GM18870 (cell line): Measurements from ENCODE around the gene TIMM23.
"Not testable (repeated sequence)": the region's sequence is repeated elsewhere in the genome, so short reads cannot be mapped to it uniquely, and the experiment has no call there.

ENCODE experiments used
- ATAC-seq: cut with Tn5 transposase; IDR thresholded peaks from one replicate; pipeline ENCODE4 v1.9.1; 2021; ENCODE audit warnings: moderate library complexity; ENCODE audit not compliant: unreplicated experiment

TIMM23 gene

GRCh38 chr10:46020344-46020657 lies 48.0 kb downstream of the TIMM23 start:
- no peak for ATAC-seq

- peak; percentile 64 for ATAC-seq
These were observed 50.9 kb downstream of the TIMM23 start for GRCh38 chr10:46022978-46023702.

- ATAC-seq, result no peak
These were observed 52.7 kb downstream of the TIMM23 start for GRCh38 chr10:46024948-46025347.

GRCh38 chr10:46025406-46025805 lies 53.1 kb downstream of the TIMM23 start:
- ATAC-seq, result no peak

- no peak for ATAC-seq
These were observed 53.8 kb downstream of the TIMM23 start for GRCh38 chr10:46026106-46026505.

GRCh38 chr10:46028584-46029460 lies 56.5 kb downstream of the TIMM23 start:
- peak; percentile 63 for ATAC-seq

GRCh38 chr10:46029461-46030030 lies 57.3 kb downstream of the TIMM23 start:
- no peak for ATAC-seq

- ATAC-seq, result peak; percentile 92
These were observed 58.0 kb downstream of the TIMM23 start, which contains the start of gene NCOA4 for GRCh38 chr10:46030091-46030937. NCOA4 (minus strand) TSS chr10:46030623; CDS start chr10:46016680, 13,943 bp downstream.

GRCh38 chr10:46031648-46032532 lies 59.6 kb downstream of the TIMM23 start:
- no peak for ATAC-seq

- no peak for ATAC-seq
These were observed 61.3 kb downstream of the TIMM23 start for GRCh38 chr10:46033602-46034011.

GRCh38 chr10:46035923-46036849 lies 63.9 kb downstream of the TIMM23 start:
- ATAC-seq, result no peak

GRCh38 chr10:46037107-46037825 lies 65.0 kb downstream of the TIMM23 start:
- no peak for ATAC-seq

GRCh38 chr10:46040004-46040403 lies 67.7 kb downstream of the TIMM23 start:
- no peak for ATAC-seq

- no peak for ATAC-seq
These were observed 70.2 kb downstream of the TIMM23 start for GRCh38 chr10:46042527-46042926.

GRCh38 chr10:46046261-46046660 lies 74.0 kb downstream of the TIMM23 start, which contains the start of gene MSMB:
MSMB (minus strand) TSS chr10:46046269; CDS start chr10:46046237, 32 bp downstream.
- ATAC-seq, result no peak

- no peak for ATAC-seq
These were observed 75.9 kb downstream of the TIMM23 start for GRCh38 chr10:46048152-46048551.

- ATAC-seq, result not testable (repeated sequence)
These were observed 77.2 kb downstream of the TIMM23 start for GRCh38 chr10:46049497-46049831.

GRCh38 chr10:46050941-46051623 lies 78.8 kb downstream of the TIMM23 start:
- ATAC-seq, result no peak
